Breast epithelium (tissue), 4 donors: Measurements from ENCODE around the gene DIRAS1. TPM values are rescaled to one million over a fixed set of nuclear protein-coding genes. Genes with fewer than 3 reads are reported as not detected.

ENCODE experiments used
- DNase-seq, 2 donors: peaks; one replicate each; pipeline ENCODE4 v3.0.0-alpha.2; 2019; ENCODE audit warnings: low spot score in 2 of 2
- H3K27ac ChIP-seq, 2 donors: fragments of 200-600 bp; sonication (generic) in 1 of 2; one replicate each; pipeline ENCODE4 v1.5.1; 2016 to 2019; ENCODE audit warnings: mild to moderate bottlenecking in 1 of 2
- H3K27me3 ChIP-seq, 2 donors: fragments of 200-600 bp; sonication (generic) in 1 of 2; one replicate each; pipeline versions ENCODE4 v1.5.1 to v1.6.0; 2017 to 2019; ENCODE audit warnings: control low read depth in 1 of 2, mild to moderate bottlenecking in 1 of 2
- H3K36me3 ChIP-seq: fragments of 200-600 bp; one replicate; pipeline ENCODE4 v1.5.1; 2019
- H3K4me1 ChIP-seq, 2 donors: fragments of 200-600 bp; sonication (generic); one replicate each; pipeline ENCODE4 v1.5.1; 2016 to 2019; ENCODE audit warnings: control low read depth in 1 of 2
- H3K4me3 ChIP-seq, 3 donors: fragments of 200-600 bp; sonication (generic); 1 replicate in 2 of 3; 2 replicates in 1 of 3; pipeline ENCODE4 v1.5.1; 2016 to 2019; ENCODE audit warnings: mild to moderate bottlenecking in 3 of 3, moderate library complexity in 2 of 3
- H3K9me3 ChIP-seq, 2 donors: fragments of 200-600 bp; sonication (generic) in 1 of 2; one replicate each; pipeline ENCODE4 v1.5.1; 2016 to 2019; ENCODE audit warnings: control low read depth in 1 of 2
- POLR2A ChIP-seq: fragments of 450-650 bp; IDR thresholded peaks from one replicate; pipeline ENCODE4 v1.6.1; 2016; ENCODE audit warnings: antibody characterized with exemption, mild to moderate bottlenecking, moderate library complexity
- POLR2AphosphoS5 ChIP-seq, 3 donors: sonication (generic); formaldehyde crosslinking; IDR thresholded peaks; one replicate each; pipeline ENCODE4 v1.6.1; 2017; ENCODE audit warnings: antibody characterized with exemption in 3 of 3
- intact Hi-C: fragments of 100-400 bp; cut with DNase I; formaldehyde crosslinking; loops from one replicate; pipeline ENCODE4 v1.15.1; 2023; ENCODE audit warnings: low total_unique reads
- total RNA-seq, 3 donors: library from RNA; depleted of rRNA; stranded (reverse); fragments of >200 nt; gene quantifications; one replicate each; pipeline ENCODE4 v1.1.0, GENCODE V29; 2016
- TF ChIP-seq, protein P1 (sequence below), 3 donors: fragments of 450-650 bp; IDR thresholded peaks; one replicate each; pipeline ENCODE4 v1.5.1; 2016 to 2017; ENCODE audit warnings: antibody characterized with exemption in 3 of 3, mild to moderate bottlenecking in 3 of 3, moderate library complexity in 3 of 3

Gene DIRAS1
- total RNA-seq, 3 donors from 2014 or later = 0.64 to 3.7 (median 3.6) TPM

DNA sequence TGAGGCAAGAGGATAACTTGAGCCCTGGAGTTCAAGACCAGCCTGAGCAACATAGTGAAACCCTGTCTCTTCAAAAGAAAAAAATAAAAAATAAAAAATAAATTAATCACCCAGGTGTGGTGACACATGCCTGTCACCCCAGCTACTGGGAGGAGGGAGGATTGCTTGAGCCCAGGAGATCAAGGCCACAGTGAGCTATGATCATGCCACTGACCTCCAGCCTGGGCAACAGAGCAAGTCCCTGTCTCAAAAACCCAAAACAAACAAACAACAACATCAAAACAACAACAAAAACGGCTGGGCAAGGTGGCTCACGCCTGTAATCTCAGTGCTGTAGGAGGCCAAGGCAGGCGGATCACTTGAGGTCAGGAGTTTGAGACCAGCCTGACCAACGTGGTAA lies 22.9 kb upstream of the DIRAS1 start:
- peaks cover 0 to 3% of the 10 kb centered on the region in 2 donors for H3K4me1 ChIP-seq
- TF ChIP-seq POLR2A (no peak), POLR2AphosphoS5 (IDR thresholded peaks at IDR 0.05) (no peak)
- TF ChIP-seq, protein P1, sequence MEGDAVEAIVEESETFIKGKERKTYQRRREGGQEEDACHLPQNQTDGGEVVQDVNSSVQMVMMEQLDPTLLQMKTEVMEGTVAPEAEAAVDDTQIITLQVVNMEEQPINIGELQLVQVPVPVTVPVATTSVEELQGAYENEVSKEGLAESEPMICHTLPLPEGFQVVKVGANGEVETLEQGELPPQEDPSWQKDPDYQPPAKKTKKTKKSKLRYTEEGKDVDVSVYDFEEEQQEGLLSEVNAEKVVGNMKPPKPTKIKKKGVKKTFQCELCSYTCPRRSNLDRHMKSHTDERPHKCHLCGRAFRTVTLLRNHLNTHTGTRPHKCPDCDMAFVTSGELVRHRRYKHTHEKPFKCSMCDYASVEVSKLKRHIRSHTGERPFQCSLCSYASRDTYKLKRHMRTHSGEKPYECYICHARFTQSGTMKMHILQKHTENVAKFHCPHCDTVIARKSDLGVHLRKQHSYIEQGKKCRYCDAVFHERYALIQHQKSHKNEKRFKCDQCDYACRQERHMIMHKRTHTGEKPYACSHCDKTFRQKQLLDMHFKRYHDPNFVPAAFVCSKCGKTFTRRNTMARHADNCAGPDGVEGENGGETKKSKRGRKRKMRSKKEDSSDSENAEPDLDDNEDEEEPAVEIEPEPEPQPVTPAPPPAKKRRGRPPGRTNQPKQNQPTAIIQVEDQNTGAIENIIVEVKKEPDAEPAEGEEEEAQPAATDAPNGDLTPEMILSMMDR (IDR thresholded peaks at IDR 0.05) = no peak
- no peaks in the 10 kb centered on the region for H3K27me3 ChIP-seq
- H3K36me3 ChIP-seq = no peaks in the 10 kb centered on the region
- intact Hi-C loops = no loop called here
- no peaks in the 10 kb centered on the region for H3K9me3 ChIP-seq
- H3K4me3 ChIP-seq = no peak overlapping the region
- H3K27ac ChIP-seq = no peak overlapping the region
- DNase-seq = no peak

DNA sequence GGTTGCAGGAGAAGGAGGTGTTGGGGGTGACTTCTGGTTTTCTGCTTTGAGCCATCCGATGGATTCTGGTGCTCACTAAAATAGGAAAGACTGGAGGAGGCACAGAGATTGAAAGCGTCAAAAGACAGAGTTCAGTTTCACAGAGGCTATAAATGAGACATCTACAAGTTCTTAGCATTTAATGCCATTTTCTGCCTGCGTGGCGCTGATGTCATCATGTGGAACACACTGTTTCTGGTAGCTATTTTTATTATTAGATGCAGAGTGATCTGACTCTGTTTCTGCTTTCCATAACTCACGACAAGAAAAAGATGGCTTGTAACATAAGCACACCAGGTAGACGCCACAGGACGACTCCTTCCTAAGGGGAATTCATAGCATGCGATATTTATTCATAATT lies 21.9 kb upstream of the DIRAS1 start:
- Histone ChIP-seq H3K9me3 (no peaks in the 10 kb centered on the region), H3K4me3 (no peak overlapping the region), H3K27ac (no peak overlapping the region), H3K36me3 (no peaks in the 10 kb centered on the region), H3K4me1 (peaks cover 0 to 3% of the 10 kb centered on the region in 2 donors), H3K27me3 (no peaks in the 10 kb centered on the region)
- no peak for DNase-seq
- intact Hi-C loops = no loop called here
- TF ChIP-seq POLR2AphosphoS5 (IDR thresholded peaks at IDR 0.05) (no peak), POLR2A (no peak)
- TF ChIP-seq, protein P1 (IDR thresholded peaks at IDR 0.05) = no peak

DNA sequence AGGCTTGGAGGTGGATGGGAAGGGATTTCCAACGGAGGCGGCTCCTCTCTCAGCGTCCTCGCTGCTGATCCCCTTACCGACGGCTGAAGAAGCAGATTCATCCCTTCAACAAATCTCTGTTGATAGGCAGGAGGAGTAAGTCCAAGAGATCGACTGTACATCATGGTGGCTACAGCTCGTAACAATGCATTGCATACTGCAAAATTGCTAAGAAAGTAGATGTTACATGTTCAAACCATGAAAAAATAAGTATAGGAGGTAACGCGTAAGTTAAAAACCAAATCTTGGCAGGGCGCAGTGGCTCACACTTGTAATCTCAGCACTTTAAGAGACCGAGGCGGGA lies 19.1 kb upstream of the DIRAS1 start:
- TF ChIP-seq POLR2AphosphoS5 (IDR thresholded peaks at IDR 0.05) (no peak), POLR2A (no peak)
- TF ChIP-seq, protein P1 (IDR thresholded peaks at IDR 0.05) = no peak
- Histone ChIP-seq H3K4me1 (peaks cover 0 to 3% of the 10 kb centered on the region in 2 donors), H3K4me3 (peak overlapping the region in 2 of 3 donors; percentile 94), H3K36me3 (no peaks in the 10 kb centered on the region), H3K27me3 (no peaks in the 10 kb centered on the region), H3K9me3 (no peaks in the 10 kb centered on the region), H3K27ac (no peak overlapping the region)
- intact Hi-C loops = no loop called here
- no peak for DNase-seq

DNA sequence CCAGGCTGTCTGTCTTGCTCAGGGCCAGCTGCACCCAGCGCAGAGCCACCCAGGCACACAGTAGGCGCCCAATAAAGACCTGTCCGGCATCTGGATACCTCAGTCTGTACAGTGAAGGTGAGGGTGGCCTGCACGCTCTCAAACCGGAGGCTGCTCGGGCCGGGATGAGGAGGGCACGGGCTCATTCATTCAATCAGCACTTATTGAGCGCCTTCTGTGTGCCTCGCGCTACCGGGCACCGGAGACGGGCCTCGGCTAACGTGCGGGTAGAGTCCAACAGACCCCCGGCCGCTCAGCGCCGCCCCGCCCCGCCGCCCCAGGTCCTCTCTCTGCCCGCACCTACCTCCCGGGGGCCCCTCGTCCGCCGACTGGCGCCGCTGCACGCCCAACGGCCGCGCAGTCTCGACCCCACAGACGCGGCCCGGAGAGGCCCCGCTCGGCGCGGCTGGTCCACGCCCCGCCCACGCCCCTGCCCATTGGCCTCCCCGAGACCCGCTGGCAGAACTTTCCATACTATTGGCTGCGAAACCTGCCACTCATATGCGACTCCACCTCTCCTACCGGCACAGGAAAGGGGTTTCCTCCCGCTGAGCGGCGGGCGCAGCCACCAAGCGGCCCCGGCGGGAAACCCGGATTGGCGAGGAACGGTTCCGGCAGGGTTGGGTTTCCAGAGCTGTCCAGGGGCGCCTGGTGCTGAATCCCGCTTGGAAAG lies 18.6 kb upstream of the DIRAS1 start, which contains the start of gene SLC39A3:
Gene SLC39A3, minus strand, starts transcription at position 416 of the 712 bp plus-strand sequence. CDS start 2,760 bp downstream, outside the sequence.
- H3K4me1 ChIP-seq = peaks cover 0 to 3% of the 10 kb centered on the region in 2 donors
- peak; percentile 48 to 72 (median 61) for TF ChIP-seq POLR2AphosphoS5 (IDR thresholded peaks at IDR 0.05)
- TF ChIP-seq, protein P1 (IDR thresholded peaks at IDR 0.05) = peak in 2 of 3 donors; percentile 22 to 47
- TF ChIP-seq POLR2A = no peak
- intact Hi-C loops = no loop called here
- no peaks in the 10 kb centered on the region for H3K27me3 ChIP-seq
- peak within 1 kb of the TSS; percentile 23 to 42 for H3K27ac ChIP-seq
- H3K4me3 ChIP-seq = peak within 1 kb of the TSS; percentile 89 to 94 (median 94)
- H3K36me3 ChIP-seq = no peaks in the 10 kb centered on the region
- no peaks in the 10 kb centered on the region for H3K9me3 ChIP-seq
- peak; percentile 97 to 99 for DNase-seq

DNA sequence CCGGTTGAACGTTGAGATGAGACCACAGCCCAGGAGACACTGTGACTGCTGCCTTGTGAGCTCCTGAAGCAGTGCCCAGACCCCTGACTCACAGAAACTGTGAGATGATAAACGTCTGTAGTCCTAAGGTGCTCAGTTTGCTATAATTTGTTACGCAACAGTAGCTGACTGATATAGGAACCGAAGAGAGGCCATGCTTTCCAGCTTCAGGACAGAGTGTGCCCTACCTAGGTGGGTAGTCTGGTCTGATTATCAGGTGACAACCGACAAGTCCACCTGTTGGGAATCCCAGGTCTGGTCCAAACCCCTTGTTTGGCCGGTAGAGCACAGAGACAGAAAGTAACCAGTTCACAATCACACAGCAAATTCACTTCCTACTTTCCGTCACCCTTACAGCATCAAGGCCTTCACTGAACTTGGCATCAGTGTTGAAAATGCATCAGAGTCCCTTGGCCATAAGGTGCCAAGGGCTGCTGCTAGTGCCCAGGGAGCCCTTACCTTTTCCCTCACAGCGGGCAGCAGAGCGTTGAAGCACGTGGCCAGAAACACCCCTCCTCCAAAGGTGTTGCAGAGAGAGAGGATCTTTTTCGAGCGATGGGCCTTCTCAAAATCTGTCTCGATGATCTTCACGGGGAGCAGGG lies 15.5 kb upstream of the DIRAS1 start:
- H3K27me3 ChIP-seq = no peaks in the 10 kb centered on the region
- no peak overlapping the region for H3K27ac ChIP-seq
- TF ChIP-seq POLR2A (no peak), POLR2AphosphoS5 (IDR thresholded peaks at IDR 0.05) (no peak)
- TF ChIP-seq, protein P1 (IDR thresholded peaks at IDR 0.05) = no peak
- no peak for DNase-seq
- H3K4me1 ChIP-seq = peaks cover 0 to 3% of the 10 kb centered on the region in 2 donors
- H3K9me3 ChIP-seq = no peaks in the 10 kb centered on the region
- H3K4me3 ChIP-seq = no peak overlapping the region
- no peaks in the 10 kb centered on the region for H3K36me3 ChIP-seq
- intact Hi-C loops = no loop called here
